Karpas-422 (cell line): Measurements from ENCODE around the gene GBF1. TPM values are rescaled to one million over a fixed set of nuclear protein-coding genes. Genes with fewer than 3 reads are reported as not detected.

ENCODE experiments used
- DNase-seq: peaks from one replicate; pipeline ENCODE4 v3.0.0-alpha.2; 2015
- H2AFZ ChIP-seq: fragments of 200-600 bp; sonication (generic); 2 replicates; pipeline ENCODE4 v1.6.1; 2014; ENCODE audit warnings: antibody characterized with exemption, low read length, mixed read lengths
- H3K27ac ChIP-seq: fragments of 200-600 bp; sonication (generic); 2 replicates; pipeline ENCODE4 v1.5.1; 2014; ENCODE audit warnings: mild to moderate bottlenecking, low read length, moderate library complexity
- H3K27me3 ChIP-seq: fragments of 200-600 bp; sonication (generic); 2 replicates; pipeline ENCODE4 v1.6.1; 2014; ENCODE audit warnings: low read length, mixed read lengths
- H3K36me3 ChIP-seq: fragments of 200-600 bp; sonication (generic); 2 replicates; pipeline ENCODE4 v1.6.1; 2014; ENCODE audit warnings: low read length, mixed read lengths; ENCODE audit not compliant: insufficient read depth
- H3K4me1 ChIP-seq: fragments of 200-600 bp; sonication (generic); 2 replicates; pipeline ENCODE4 v1.6.1; 2014; ENCODE audit warnings: mild to moderate bottlenecking, low read length, mixed read lengths
- H3K4me2 ChIP-seq: fragments of 200-600 bp; sonication (generic); 2 replicates; pipeline ENCODE4 v1.6.1; 2014; ENCODE audit warnings: low read length, low read depth, mild to moderate bottlenecking; ENCODE audit not compliant: poor library complexity, severe bottlenecking
- H3K4me3 ChIP-seq: fragments of 200-600 bp; sonication (generic); 2 replicates; pipeline ENCODE4 v1.5.1; 2014; ENCODE audit warnings: mild to moderate bottlenecking, antibody characterized with exemption, low read length, mixed read lengths
- H3K79me2 ChIP-seq: fragments of 200-600 bp; sonication (generic); 2 replicates; pipeline ENCODE4 v1.6.1; 2014; ENCODE audit warnings: mild to moderate bottlenecking, low read length, mixed read lengths
- H3K9ac ChIP-seq: fragments of 200-600 bp; sonication (generic); 2 replicates; pipeline ENCODE4 v1.6.0; 2014; ENCODE audit warnings: low read length
- H3K9me2 ChIP-seq: fragments of 200-600 bp; sonication (generic), shearing (Covaris generic); replicated peaks from 2 replicates; pipeline ENCODE4 v1.6.0; 2014; ENCODE audit warnings: mild to moderate bottlenecking, low read length, moderate library complexity; ENCODE audit not compliant: insufficient read depth
- H3K9me3 ChIP-seq: fragments of 300-700, 200-600 bp; sonication (generic); 2 replicates; pipeline ENCODE4 v1.6.1; 2014; ENCODE audit warnings: low read length, mixed read lengths
- H4K20me1 ChIP-seq: fragments of 200-600 bp; sonication (generic); 2 replicates; pipeline ENCODE4 v1.6.1; 2014; ENCODE audit warnings: mild to moderate bottlenecking, antibody characterized with exemption, low read length, low read depth; ENCODE audit not compliant: insufficient read depth
- total RNA-seq: library from RNA; depleted of rRNA; stranded (reverse); fragments of >200 nt; shearing (Covaris generic); gene quantifications from 2 replicates; pipeline ENCODE4 v1.2.3, GENCODE V29; 2014; ENCODE audit warnings: low replicate concordance

Gene GBF1
- total RNA-seq, 1 experiment from 2014 or later: 7.6 TPM

GRCh38 chr10:102376901-102377300, 131.6 kb downstream of the GBF1 start:
- H3K9me2 ChIP-seq: no peaks in the 10 kb centered on the region
- H3K4me2 ChIP-seq: no peak overlapping the region
- no peaks in the 10 kb centered on the region for H3K27me3 ChIP-seq
- H3K4me3 ChIP-seq: no peak overlapping the region
- no peaks in the 10 kb centered on the region for H3K79me2 ChIP-seq
- no peak overlapping the region for H3K27ac ChIP-seq
- no peaks in the 10 kb centered on the region for H3K36me3 ChIP-seq
- no peak overlapping the region for H2AFZ ChIP-seq
- H3K9me3 ChIP-seq: no peaks in the 10 kb centered on the region
- no peak overlapping the region for H3K9ac ChIP-seq
- no peak for DNase-seq
- H4K20me1 ChIP-seq: no peaks in the 10 kb centered on the region
- H3K4me1 ChIP-seq: no peaks in the 10 kb centered on the region

GRCh38 chr10:102379383-102379782, 134.1 kb downstream of the GBF1 start:
- H3K36me3 ChIP-seq: no peaks in the 10 kb centered on the region
- DNase-seq: no peak

GRCh38 chr10:102381983-102382382, 136.7 kb downstream of the GBF1 start:
- no peaks in the 10 kb centered on the region for H3K27me3 ChIP-seq
- DNase-seq: no peak

More at GRCh38 chr10:102379383-102379782, 134.1 kb downstream of the GBF1 start:
- Histone ChIP-seq H3K9me3 (no peaks in the 10 kb centered on the region), H3K79me2 (no peaks in the 10 kb centered on the region), H4K20me1 (no peaks in the 10 kb centered on the region), H3K27me3 (no peaks in the 10 kb centered on the region), H3K4me1 (no peaks in the 10 kb centered on the region), H3K27ac (no peak overlapping the region), H3K9ac (no peak overlapping the region), H3K4me2 (no peak overlapping the region), H2AFZ (no peak overlapping the region), H3K9me2 (no peaks in the 10 kb centered on the region), H3K4me3 (no peak overlapping the region)

GRCh38 chr10:102382871-102383270, 137.5 kb downstream of the GBF1 start:
- Histone ChIP-seq H3K4me1 (no peaks in the 10 kb centered on the region), H3K4me2 (no peak overlapping the region), H3K79me2 (no peaks in the 10 kb centered on the region), H3K9ac (no peak overlapping the region), H3K4me3 (no peak overlapping the region), H4K20me1 (no peaks in the 10 kb centered on the region), H3K9me3 (no peaks in the 10 kb centered on the region), H3K36me3 (no peaks in the 10 kb centered on the region), H3K27me3 (no peaks in the 10 kb centered on the region), H3K27ac (no peak overlapping the region), H3K9me2 (no peaks in the 10 kb centered on the region), H2AFZ (no peak overlapping the region)
- no peak for DNase-seq

More at GRCh38 chr10:102381983-102382382, 136.7 kb downstream of the GBF1 start:
- Histone ChIP-seq H3K4me3 (no peak overlapping the region), H3K9me2 (no peaks in the 10 kb centered on the region), H3K4me2 (no peak overlapping the region), H3K79me2 (no peaks in the 10 kb centered on the region), H3K4me1 (no peaks in the 10 kb centered on the region), H3K9ac (no peak overlapping the region), H3K27ac (no peak overlapping the region), H3K36me3 (no peaks in the 10 kb centered on the region), H2AFZ (no peak overlapping the region), H3K9me3 (no peaks in the 10 kb centered on the region), H4K20me1 (no peaks in the 10 kb centered on the region)

GRCh38 chr10:102384053-102384452, 138.7 kb downstream of the GBF1 start:
- Histone ChIP-seq H2AFZ (no peak overlapping the region), H3K4me3 (no peak overlapping the region), H3K27me3 (no peaks in the 10 kb centered on the region), H3K36me3 (no peaks in the 10 kb centered on the region), H4K20me1 (no peaks in the 10 kb centered on the region), H3K27ac (no peak overlapping the region), H3K9me2 (no peaks in the 10 kb centered on the region), H3K4me1 (no peaks in the 10 kb centered on the region), H3K9me3 (no peaks in the 10 kb centered on the region), H3K79me2 (no peaks in the 10 kb centered on the region), H3K9ac (no peak overlapping the region), H3K4me2 (no peak overlapping the region)
- no peak for DNase-seq

- Histone ChIP-seq H3K4me1 (no peaks in the 10 kb centered on the region), H3K4me3 (no peak overlapping the region), H3K9ac (no peak overlapping the region), H2AFZ (no peak overlapping the region), H3K27ac (no peak overlapping the region), H4K20me1 (no peaks in the 10 kb centered on the region), H3K79me2 (no peaks in the 10 kb centered on the region), H3K27me3 (no peaks in the 10 kb centered on the region), H3K9me2 (no peaks in the 10 kb centered on the region), H3K9me3 (no peaks in the 10 kb centered on the region), H3K36me3 (no peaks in the 10 kb centered on the region), H3K4me2 (no peak overlapping the region)
- no peak for DNase-seq
Measured at GRCh38 chr10:102384606-102385429, 139.5 kb downstream of the GBF1 start.

- Histone ChIP-seq H3K36me3 (no peaks in the 10 kb centered on the region), H3K9me3 (no peaks in the 10 kb centered on the region), H3K9me2 (no peaks in the 10 kb centered on the region), H4K20me1 (no peaks in the 10 kb centered on the region), H3K27me3 (no peaks in the 10 kb centered on the region), H3K27ac (no peak overlapping the region), H3K9ac (no peak overlapping the region), H2AFZ (no peak overlapping the region), H3K4me2 (no peak overlapping the region), H3K4me1 (peaks cover 9% of the 10 kb centered on the region), H3K79me2 (no peaks in the 10 kb centered on the region), H3K4me3 (no peak overlapping the region)
- DNase-seq: no peak
Measured at GRCh38 chr10:102389894-102390293, 144.6 kb downstream of the GBF1 start.

GRCh38 chr10:102392306-102392705, 147.0 kb downstream of the GBF1 start:
- DNase-seq: no peak
- H3K79me2 ChIP-seq: no peaks in the 10 kb centered on the region
- no peak overlapping the region for H3K27ac ChIP-seq
- H3K4me1 ChIP-seq: peaks cover 23% of the 10 kb centered on the region
- H3K9ac ChIP-seq: no peak overlapping the region
- no peaks in the 10 kb centered on the region for H3K27me3 ChIP-seq
- H3K9me2 ChIP-seq: no peaks in the 10 kb centered on the region
- no peak overlapping the region for H2AFZ ChIP-seq
- no peaks in the 10 kb centered on the region for H3K36me3 ChIP-seq
- no peaks in the 10 kb centered on the region for H4K20me1 ChIP-seq
- no peaks in the 10 kb centered on the region for H3K9me3 ChIP-seq
- no peak overlapping the region for H3K4me2 ChIP-seq
- no peak overlapping the region for H3K4me3 ChIP-seq
